Measurements from ENCODE around the gene DAPP1. TPM values are rescaled to one million over a fixed set of nuclear protein-coding genes. Genes with fewer than 3 reads are reported as not detected.

DAPP1 gene
- polyA plus RNA-seq, 3 donors, result 63.1 to 125 (median 87.2) TPM

DNA sequence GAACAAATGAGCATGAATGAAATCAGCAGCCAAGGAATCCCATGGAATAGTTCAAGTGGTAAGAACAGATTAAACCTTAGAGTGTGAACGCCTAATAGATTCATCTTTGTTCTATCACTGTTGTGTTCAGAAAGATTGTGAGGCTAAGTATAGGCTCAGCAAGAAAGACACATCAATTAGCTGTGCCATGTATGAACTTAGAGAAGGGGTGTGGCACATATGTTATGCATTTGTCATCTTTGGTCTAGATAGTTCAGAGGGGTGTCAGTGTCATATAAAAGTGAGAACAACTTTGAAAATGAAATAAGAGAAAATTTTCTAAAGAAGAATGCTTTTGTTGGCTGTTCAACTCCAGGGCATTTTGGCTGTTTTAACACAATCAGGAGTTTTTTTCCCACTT is 9.4 kb downstream of the DAPP1 start:
- H3K27ac Mint-ChIP-seq, result peak overlapping the region in 5 of 7 donors; percentile 56 to 93 (median 67)
- 100% methylated on average over 1 of the region's 1 CpG for WGBS (ENCODE audit: insufficient coverage)
- H2AFZ ChIP-seq (ENCODE audit: insufficient read depth, low read depth, low read length, poor library complexity, severe bottlenecking), result no peak overlapping the region

GRCh38 chr4:99827454-99827853 is 10.8 kb downstream of the DAPP1 start:
- Histone ChIP-seq H3K79me2 (ENCODE audit: insufficient read depth, low read length) (peaks cover 100% of the 10 kb centered on the region), H3K4me1 (ENCODE audit: control insufficient read depth in 1 of 2, insufficient read depth in 2 of 2, low read length in 2 of 2) (peaks cover 37 to 62% of the 10 kb centered on the region in 2 donors), H3K36me3 (replicated peaks in 1 of 2; ENCODE audit: control insufficient read depth in 1 of 2, insufficient read depth in 2 of 2, low read length in 2 of 2) (peaks cover 3 to 34% of the 10 kb centered on the region in 2 donors), H4K20me1 (ENCODE audit: insufficient read depth, low read length) (peaks cover 100% of the 10 kb centered on the region), H3K4me2 (replicated peaks; ENCODE audit: extremely low read depth, low read length, poor library complexity, severe bottlenecking) (peak overlapping the region; percentile 19), H3K9ac (ENCODE audit: insufficient read depth, low read length, poor library complexity, severe bottlenecking) (no peak overlapping the region), H2AFZ (ENCODE audit: insufficient read depth, low read depth, low read length, poor library complexity, severe bottlenecking) (no peak overlapping the region), H3K4me3 (replicated peaks in 1 of 3; ENCODE audit: low read depth in 2 of 3, low read length in 3 of 3) (peak overlapping the region in 1 of 3 experiments; percentile 10), H3K9me3 (replicated peaks in 1 of 2; ENCODE audit: control insufficient read depth in 1 of 2, insufficient read depth in 1 of 2, low read length in 2 of 2) (no peaks in the 10 kb centered on the region), H3K27me3 (ENCODE audit: control insufficient read depth in 2 of 2, insufficient read depth in 2 of 2, low read length in 2 of 2) (no peaks in the 10 kb centered on the region), H3K27ac (ENCODE audit: low read depth in 1 of 2, low read length in 2 of 2) (peak overlapping the region; percentile 3 to 63)
- Mint-ChIP-seq H3K9me3 (no peaks in the 10 kb centered on the region), H3K27me3 (ENCODE audit: low read depth in 3 of 3) (no peaks in the 10 kb centered on the region), H3K36me3 (peaks cover 23 to 32% of the 10 kb centered on the region in 2 donors), H3K27ac (peak overlapping the region; percentile 61 to 94 (median 85)), H3K4me3 (no peak overlapping the region), H3K4me1 (peaks cover 62% of the 10 kb centered on the region)
- 0% methylated on average over 1 of the region's 6 CpGs for WGBS (ENCODE audit: insufficient coverage)
- peak; percentile 56 to 85 (median 74) for DNase-seq
- TF ChIP-seq, protein P1, sequence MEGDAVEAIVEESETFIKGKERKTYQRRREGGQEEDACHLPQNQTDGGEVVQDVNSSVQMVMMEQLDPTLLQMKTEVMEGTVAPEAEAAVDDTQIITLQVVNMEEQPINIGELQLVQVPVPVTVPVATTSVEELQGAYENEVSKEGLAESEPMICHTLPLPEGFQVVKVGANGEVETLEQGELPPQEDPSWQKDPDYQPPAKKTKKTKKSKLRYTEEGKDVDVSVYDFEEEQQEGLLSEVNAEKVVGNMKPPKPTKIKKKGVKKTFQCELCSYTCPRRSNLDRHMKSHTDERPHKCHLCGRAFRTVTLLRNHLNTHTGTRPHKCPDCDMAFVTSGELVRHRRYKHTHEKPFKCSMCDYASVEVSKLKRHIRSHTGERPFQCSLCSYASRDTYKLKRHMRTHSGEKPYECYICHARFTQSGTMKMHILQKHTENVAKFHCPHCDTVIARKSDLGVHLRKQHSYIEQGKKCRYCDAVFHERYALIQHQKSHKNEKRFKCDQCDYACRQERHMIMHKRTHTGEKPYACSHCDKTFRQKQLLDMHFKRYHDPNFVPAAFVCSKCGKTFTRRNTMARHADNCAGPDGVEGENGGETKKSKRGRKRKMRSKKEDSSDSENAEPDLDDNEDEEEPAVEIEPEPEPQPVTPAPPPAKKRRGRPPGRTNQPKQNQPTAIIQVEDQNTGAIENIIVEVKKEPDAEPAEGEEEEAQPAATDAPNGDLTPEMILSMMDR (IDR thresholded peaks at IDR 0.05), result no peak
- intact Hi-C loops (cut with micrococcal nuclease), result no loop called here

More for the DNA sequence above, 9.4 kb downstream of the DAPP1 start:
- H3K4me3 Mint-ChIP-seq, result no peak overlapping the region
- H4K20me1 ChIP-seq (ENCODE audit: insufficient read depth, low read length), result peaks cover 97% of the 10 kb centered on the region
- TF ChIP-seq, protein P1 (IDR thresholded peaks at IDR 0.05), result no peak
- no peaks in the 10 kb centered on the region for H3K27me3 ChIP-seq (ENCODE audit: control insufficient read depth in 2 of 2, insufficient read depth in 2 of 2, low read length in 2 of 2)
- no peaks in the 10 kb centered on the region for H3K9me3 ChIP-seq (replicated peaks in 1 of 2; ENCODE audit: control insufficient read depth in 1 of 2, insufficient read depth in 1 of 2, low read length in 2 of 2)
- H3K9me3 Mint-ChIP-seq, result no peaks in the 10 kb centered on the region
- H3K4me3 ChIP-seq (replicated peaks in 1 of 3; ENCODE audit: low read depth in 2 of 3, low read length in 3 of 3), result no peak overlapping the region
- peaks cover 21 to 32% of the 10 kb centered on the region in 2 donors for H3K36me3 Mint-ChIP-seq
- intact Hi-C loops (cut with micrococcal nuclease), result no loop called here
- H3K9ac ChIP-seq (ENCODE audit: insufficient read depth, low read length, poor library complexity, severe bottlenecking), result no peak overlapping the region
- DNase-seq, result no peak
- peaks cover 51 to 76% of the 10 kb centered on the region in 2 donors for H3K4me1 ChIP-seq (ENCODE audit: control insufficient read depth in 1 of 2, insufficient read depth in 2 of 2, low read length in 2 of 2)
- peaks cover 71% of the 10 kb centered on the region for H3K4me1 Mint-ChIP-seq
- H3K4me2 ChIP-seq (replicated peaks; ENCODE audit: extremely low read depth, low read length, poor library complexity, severe bottlenecking), result no peak overlapping the region
- peak overlapping the region in 1 of 2 donors; percentile 63 for H3K27ac ChIP-seq (ENCODE audit: low read depth in 1 of 2, low read length in 2 of 2)
- peaks cover 98% of the 10 kb centered on the region for H3K79me2 ChIP-seq (ENCODE audit: insufficient read depth, low read length)
- peaks cover 0 to 28% of the 10 kb centered on the region in 2 donors for H3K36me3 ChIP-seq (replicated peaks in 1 of 2; ENCODE audit: control insufficient read depth in 1 of 2, insufficient read depth in 2 of 2, low read length in 2 of 2)
- no peaks in the 10 kb centered on the region for H3K27me3 Mint-ChIP-seq (ENCODE audit: low read depth in 3 of 3)
